Chondrocyte (in vitro differentiated cells): ENCODE results near the gene RPAP3. TPM values are rescaled to one million over a fixed set of nuclear protein-coding genes. Genes with fewer than 3 reads are reported as not detected.

ENCODE experiments used
- DNase-seq: peaks from one replicate; pipeline ENCODE4 v3.0.0; 2021; ENCODE audit warnings: mixed read lengths, low spot score
- H3K27ac Mint-ChIP-seq: one replicate; pipeline ENCODE4 v1.8.0; 2021; ENCODE audit warnings: mild to moderate bottlenecking, moderate library complexity, mixed read lengths; ENCODE audit not compliant: unreplicated experiment
- H3K27me3 Mint-ChIP-seq: 2 replicates; pipeline ENCODE4 v1.8.0; 2021; ENCODE audit warnings: low read depth, mixed read lengths
- H3K36me3 Mint-ChIP-seq: 2 replicates; pipeline ENCODE4 v1.8.0; 2021; ENCODE audit warnings: low read depth, mixed read lengths
- H3K4me1 Mint-ChIP-seq: 2 replicates; pipeline ENCODE4 v1.8.0; 2021; ENCODE audit warnings: low read depth, mild to moderate bottlenecking, mixed read lengths
- H3K4me3 Mint-ChIP-seq: one replicate; pipeline ENCODE4 v1.8.0; 2021; ENCODE audit warnings: mild to moderate bottlenecking, moderate library complexity, mixed read lengths; ENCODE audit not compliant: unreplicated experiment
- H3K9me3 Mint-ChIP-seq: 2 replicates; pipeline ENCODE4 v1.8.0; 2021; ENCODE audit warnings: low read depth, mixed read lengths
- total RNA-seq: library from RNA; stranded (reverse); gene quantifications from 3 replicates; pipeline ENCODE4 v1.2.1, GENCODE V29; 2021
- TF ChIP-seq, protein P1 (sequence below): fragments of 200-600 bp; sonication (generic); IDR thresholded peaks from 2 replicates; pipeline ENCODE4 v1.5.0; 2021; ENCODE audit warnings: antibody characterized with exemption, mild to moderate bottlenecking, moderate library complexity

Gene RPAP3
- total RNA-seq, 1 donor from 2014 or later, result 26.1 TPM

DNA sequence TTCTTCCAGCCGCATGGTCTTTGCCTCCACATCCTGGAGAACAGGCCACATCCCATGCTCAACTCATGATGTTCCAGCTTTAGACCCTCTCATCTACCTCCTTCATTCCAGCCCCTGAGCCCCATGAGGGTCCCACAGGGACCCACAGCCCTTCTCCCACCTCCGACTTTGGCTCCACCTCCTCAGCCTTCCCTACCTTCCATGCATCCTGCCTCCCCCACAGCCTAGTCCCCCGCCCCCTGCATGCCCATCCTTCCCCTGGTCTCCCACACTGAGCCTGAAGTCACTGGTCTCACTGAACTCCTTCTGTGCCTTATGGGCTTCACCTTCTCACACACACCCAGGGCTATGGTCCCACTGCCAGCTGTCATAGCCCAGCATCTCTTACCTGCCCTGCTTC lies 43.1 kb upstream of the RPAP3 start:
- TF ChIP-seq, protein P1, sequence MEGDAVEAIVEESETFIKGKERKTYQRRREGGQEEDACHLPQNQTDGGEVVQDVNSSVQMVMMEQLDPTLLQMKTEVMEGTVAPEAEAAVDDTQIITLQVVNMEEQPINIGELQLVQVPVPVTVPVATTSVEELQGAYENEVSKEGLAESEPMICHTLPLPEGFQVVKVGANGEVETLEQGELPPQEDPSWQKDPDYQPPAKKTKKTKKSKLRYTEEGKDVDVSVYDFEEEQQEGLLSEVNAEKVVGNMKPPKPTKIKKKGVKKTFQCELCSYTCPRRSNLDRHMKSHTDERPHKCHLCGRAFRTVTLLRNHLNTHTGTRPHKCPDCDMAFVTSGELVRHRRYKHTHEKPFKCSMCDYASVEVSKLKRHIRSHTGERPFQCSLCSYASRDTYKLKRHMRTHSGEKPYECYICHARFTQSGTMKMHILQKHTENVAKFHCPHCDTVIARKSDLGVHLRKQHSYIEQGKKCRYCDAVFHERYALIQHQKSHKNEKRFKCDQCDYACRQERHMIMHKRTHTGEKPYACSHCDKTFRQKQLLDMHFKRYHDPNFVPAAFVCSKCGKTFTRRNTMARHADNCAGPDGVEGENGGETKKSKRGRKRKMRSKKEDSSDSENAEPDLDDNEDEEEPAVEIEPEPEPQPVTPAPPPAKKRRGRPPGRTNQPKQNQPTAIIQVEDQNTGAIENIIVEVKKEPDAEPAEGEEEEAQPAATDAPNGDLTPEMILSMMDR, result no peak
- peaks cover 29% of the 10 kb centered on the region for H3K27me3 Mint-ChIP-seq
- DNase-seq, result no peak
- H3K4me3 Mint-ChIP-seq, result no peak overlapping the region
- H3K36me3 Mint-ChIP-seq, result no peaks in the 10 kb centered on the region
- H3K27ac Mint-ChIP-seq, result no peak overlapping the region
- H3K4me1 Mint-ChIP-seq, result peaks cover 16% of the 10 kb centered on the region
- no peaks in the 10 kb centered on the region for H3K9me3 Mint-ChIP-seq

DNA sequence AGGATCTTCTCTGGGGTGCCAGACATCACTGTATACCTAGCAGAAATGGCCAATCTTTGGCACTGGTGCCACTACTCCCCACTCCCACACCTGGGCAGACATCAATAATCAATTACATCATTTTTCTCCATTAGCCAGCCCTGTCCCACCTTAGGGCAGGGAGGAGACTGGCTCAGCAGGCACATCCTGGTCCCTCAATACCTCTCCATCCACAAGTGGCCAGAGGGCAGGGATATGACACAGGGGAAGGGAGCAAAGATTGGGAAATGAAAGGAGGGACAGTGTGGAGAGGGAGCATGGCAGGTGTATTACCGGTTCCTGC lies 42.6 kb upstream of the RPAP3 start:
- peaks cover 34% of the 10 kb centered on the region for H3K27me3 Mint-ChIP-seq
- no peak overlapping the region for H3K4me3 Mint-ChIP-seq
- H3K4me1 Mint-ChIP-seq, result peaks cover 12% of the 10 kb centered on the region
- H3K27ac Mint-ChIP-seq, result no peak overlapping the region
- no peaks in the 10 kb centered on the region for H3K36me3 Mint-ChIP-seq
- H3K9me3 Mint-ChIP-seq, result no peaks in the 10 kb centered on the region
- no peak for DNase-seq
- TF ChIP-seq, protein P1, result no peak

DNA sequence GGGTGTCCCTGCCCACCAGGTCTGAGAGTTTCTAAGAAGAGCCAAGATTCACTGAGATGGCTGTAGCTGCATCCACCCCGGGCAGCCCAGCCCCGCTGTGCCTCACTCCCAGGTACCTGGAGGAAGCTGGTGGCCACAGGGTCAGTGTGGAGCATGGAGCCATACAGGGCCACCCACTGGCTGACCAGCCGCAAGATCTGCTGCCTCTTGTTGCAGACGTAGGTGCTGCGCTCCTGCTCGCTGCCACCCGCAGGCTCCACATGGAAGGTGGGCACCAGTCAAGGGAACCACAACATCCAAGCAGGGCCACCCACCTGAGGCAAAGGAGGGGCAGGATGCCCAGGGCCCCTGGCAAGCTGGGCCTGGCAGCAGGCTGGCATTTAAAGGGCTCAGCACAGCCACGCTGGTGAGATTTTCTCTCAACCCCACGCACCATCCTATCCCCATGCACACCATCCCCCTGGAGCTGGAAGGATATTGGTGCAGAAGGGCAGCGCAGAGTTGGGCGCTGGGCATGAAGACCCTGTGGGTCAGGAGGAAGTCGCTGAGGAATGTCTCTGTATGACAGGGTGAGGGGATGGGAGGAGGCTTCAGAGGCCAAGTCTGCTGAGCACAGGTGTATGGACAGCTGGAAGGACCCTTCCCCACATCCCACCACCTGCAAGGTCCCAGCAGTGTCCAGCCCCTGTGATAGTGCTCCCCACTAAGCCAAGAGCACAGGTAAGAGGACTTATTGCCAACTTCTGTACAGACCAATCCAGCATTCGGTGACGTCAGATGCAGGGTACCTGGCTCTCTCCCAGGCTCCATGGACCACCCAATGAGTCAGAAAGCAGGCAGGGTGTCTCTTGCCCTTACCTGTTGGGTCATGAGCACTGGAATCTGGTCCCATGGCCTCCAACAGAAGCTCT lies 42.0 kb upstream of the RPAP3 start:
- Mint-ChIP-seq H3K4me3 (no peak overlapping the region), H3K27me3 (peaks cover 40% of the 10 kb centered on the region), H3K27ac (no peak overlapping the region), H3K36me3 (no peaks in the 10 kb centered on the region), H3K4me1 (peaks cover 5% of the 10 kb centered on the region), H3K9me3 (no peaks in the 10 kb centered on the region)
- no peak for DNase-seq
- TF ChIP-seq, protein P1, result no peak

DNA sequence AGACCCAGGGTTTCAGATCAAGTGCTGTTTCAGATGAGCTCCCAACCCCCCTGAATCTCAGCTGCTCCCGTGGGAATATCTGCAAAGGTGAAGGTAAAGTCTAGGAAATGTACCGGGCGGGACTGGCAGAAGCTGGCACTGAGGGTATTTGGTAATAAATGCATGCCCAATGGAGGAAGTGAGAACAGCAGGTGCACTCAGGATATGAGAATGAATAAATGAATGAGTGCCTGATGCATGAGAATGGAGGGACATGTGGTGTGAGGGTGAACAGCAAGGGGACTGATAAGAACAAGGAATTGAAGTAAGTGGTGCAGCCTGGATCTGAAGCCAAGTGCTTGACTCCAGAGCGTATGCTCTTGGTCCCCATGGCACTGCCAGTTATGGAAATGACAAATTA lies 41.3 kb upstream of the RPAP3 start:
- Mint-ChIP-seq H3K27me3 (peaks cover 41% of the 10 kb centered on the region), H3K4me1 (no peaks in the 10 kb centered on the region), H3K4me3 (no peak overlapping the region), H3K9me3 (no peaks in the 10 kb centered on the region), H3K36me3 (no peaks in the 10 kb centered on the region), H3K27ac (no peak overlapping the region)
- TF ChIP-seq, protein P1, result no peak
- DNase-seq, result no peak

DNA sequence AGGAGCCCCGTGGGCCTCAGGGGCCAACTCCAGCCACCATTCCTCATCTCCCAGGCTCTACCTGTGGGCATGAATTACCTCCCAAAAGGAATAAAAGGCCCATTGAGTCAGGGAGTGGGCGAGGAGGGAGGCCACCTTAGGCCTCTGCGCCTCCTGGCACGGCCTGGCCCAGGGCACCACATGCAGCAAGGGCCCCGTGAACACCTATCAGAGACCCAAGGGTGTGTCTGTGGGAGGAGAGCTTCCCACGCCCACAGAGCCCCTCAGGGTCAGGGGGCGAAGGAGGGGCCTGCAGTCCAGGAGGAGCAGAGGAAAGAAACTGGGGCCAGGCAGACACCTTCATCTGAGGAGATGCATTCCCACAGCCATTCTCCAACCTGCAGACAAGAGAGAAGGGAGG lies 40.7 kb upstream of the RPAP3 start:
- Mint-ChIP-seq H3K27ac (no peak overlapping the region), H3K36me3 (no peaks in the 10 kb centered on the region), H3K27me3 (peaks cover 41% of the 10 kb centered on the region), H3K4me3 (no peak overlapping the region), H3K4me1 (peaks cover 2% of the 10 kb centered on the region), H3K9me3 (no peaks in the 10 kb centered on the region)
- no peak for DNase-seq
- TF ChIP-seq, protein P1, result no peak
